GM12878 (cell line): Measurements from ENCODE around the gene DCAF5. TPM values are rescaled to one million over a fixed set of nuclear protein-coding genes. Genes with fewer than 3 reads are reported as not detected.

ENCODE experiments used
- ATAC-seq: fragments of 200-7000 bp; cut with Tn5 transposase; 3 replicates; pipeline ENCODE4 v1.9.1; 2020; ENCODE audit warnings: mild to moderate bottlenecking, moderate library complexity
- BruUV-seq: library from RNA; stranded (reverse); fragments of 400-500 nt; replicated peaks from 2 replicates; lab custom pipeline; 2021; lab: Mats Ljungman, UMichigan
- CTCF ChIA-PET: fragments of 300-600 bp; sonication (Branson Sonifier 250); formaldehyde crosslinking; extraction: SDS; loops from one replicate; lab custom pipeline; 2021; ENCODE audit warnings: inconsistent platforms; lab: Yijun Ruan, JAX
- POLR2A ChIA-PET: fragments of 350-600 bp; formaldehyde crosslinking; extraction: SDS; loops from one replicate; lab custom pipeline; 2021; ENCODE audit warnings: inconsistent platforms; lab: Charles Lee
- RAD21 ChIA-PET: fragments of 300-600 bp; sonication (Branson Sonifier 250); formaldehyde crosslinking; loops from one replicate; lab custom pipeline; 2023; ENCODE audit warnings: antibody characterized with exemption; ENCODE audit not compliant: unreplicated experiment; lab: Charles Lee
- SMC1A ChIA-PET: fragments of 300-600 bp; sonication (Branson Sonifier 250); formaldehyde crosslinking; loops from one replicate; lab custom pipeline; 2023; ENCODE audit not compliant: unreplicated experiment, uncharacterized antibody; lab: Charles Lee
- DNase-seq: peaks from one replicate; pipeline ENCODE4 v3.0.0-alpha.2; 2011; ENCODE audit warnings: low read depth, low spot score
- FAIRE-seq: peaks from 3 replicates; lab custom pipeline; 2011; peaks lifted over from hg19 to GRCh38; lab: Jason Lieb, UNC
- H2AFZ ChIP-seq: 2 replicates; pipeline ENCODE4 v1.6.0; 2011; ENCODE audit warnings: low read depth, low read length, control low read depth; ENCODE audit not compliant: control insufficient read depth
- H3K27ac ChIP-seq: 2 replicates; pipeline ENCODE4 v1.5.1; 2011; ENCODE audit warnings: control low read depth; ENCODE audit not compliant: control insufficient read depth, insufficient read depth
- H3K27me3 ChIP-seq, 2 experiments: replicated peaks in 1 of 2; 2 replicates each; pipeline versions ENCODE4 v1.6.0 to v1.6.1; 2011; ENCODE audit warnings: low read length in 1 of 2; ENCODE audit not compliant: control insufficient read depth in 2 of 2, insufficient read depth in 2 of 2
- H3K36me3 ChIP-seq, 2 experiments: 2 replicates each; pipeline ENCODE4 v1.5.1; 2011; ENCODE audit warnings: low read length in 1 of 2; ENCODE audit not compliant: control insufficient read depth in 2 of 2, insufficient read depth in 2 of 2
- H3K4me1 ChIP-seq: 2 replicates; pipeline ENCODE4 v1.6.1; 2011; ENCODE audit warnings: mild to moderate bottlenecking, low read length, moderate library complexity, mixed read lengths; ENCODE audit not compliant: control insufficient read depth, insufficient read depth
- H3K4me2 ChIP-seq: 2 replicates; pipeline ENCODE4 v1.6.0; 2011; ENCODE audit warnings: control low read depth; ENCODE audit not compliant: control insufficient read depth, insufficient read depth
- H3K4me3 ChIP-seq: fragments of 200-600 bp; sonication (generic); 2 replicates; pipeline ENCODE4 v1.5.1; 2016
- H3K79me2 ChIP-seq: 2 replicates; pipeline ENCODE4 v1.6.0; 2011; ENCODE audit warnings: low read length; ENCODE audit not compliant: control insufficient read depth, insufficient read depth
- H3K9ac ChIP-seq: 2 replicates; pipeline ENCODE4 v1.8.0; 2011; ENCODE audit warnings: low read length, control low read depth, mixed read lengths; ENCODE audit not compliant: control insufficient read depth, insufficient read depth
- H3K9me3 ChIP-seq: replicated peaks from 3 replicates; pipeline ENCODE4 v1.5.1; 2011; ENCODE audit warnings: mild to moderate bottlenecking, low read length; ENCODE audit not compliant: control insufficient read depth, insufficient read depth
- H4K20me1 ChIP-seq: 2 replicates; pipeline ENCODE4 v1.6.0; 2011; ENCODE audit not compliant: control insufficient read depth, insufficient read depth
- BHLHE40 ChIP-seq, 2 experiments: fragments of 450-650 bp in 1 of 2; IDR thresholded peaks; 2 replicates each; pipeline ENCODE4 v1.6.1; 2011 to 2017; ENCODE audit warnings: low read depth in 2 of 2, borderline replicate concordance in 1 of 2, improper control_type of control experiment in 1 of 2, low read length in 1 of 2, mild to moderate bottlenecking in 1 of 2
- EED ChIP-seq: sonication (generic); IDR thresholded peaks from 2 replicates; pipeline ENCODE4 v1.6.1; 2016; ENCODE audit warnings: antibody characterized with exemption, low read depth
- ESRRA ChIP-seq: IDR thresholded peaks from 2 replicates; pipeline ENCODE4 v1.6.1; 2012; ENCODE audit warnings: mild to moderate bottlenecking, low read length, improper control_type of control experiment
- IKZF2 ChIP-seq, 2 experiments: fragments of 450-650 bp; IDR thresholded peaks; 2 replicates each; pipeline ENCODE4 v1.6.1; 2017; ENCODE audit warnings: mild to moderate bottlenecking in 2 of 2, moderate library complexity in 2 of 2
- NR2C2 ChIP-seq: IDR thresholded peaks from 2 replicates; pipeline ENCODE4 v1.6.1; 2011; ENCODE audit warnings: borderline replicate concordance, low read depth; ENCODE audit not compliant: control insufficient read depth, insufficient read length
- WGBS: methylation state at CpG from one replicate; pipeline ENCODE4 v1.1.6; 2016; ENCODE audit warnings: low lambda C conversion rate; ENCODE audit not compliant: insufficient replicate concordance, insufficient coverage; ENCODE audit errors: missing lambda C conversion rate; 5-methylcytosine and 5-hydroxymethylcytosine counted together
- in situ Hi-C: fragments of 300-500 bp; cut with MboI; formaldehyde crosslinking; loops from 9 replicates; pipeline ENCODE4 v1.14.3; 2018; ENCODE audit warnings: mixed read lengths
- intact Hi-C: fragments of 100-400 bp; cut with micrococcal nuclease; formaldehyde crosslinking; loops from one replicate; pipeline ENCODE4 v1.14.2; 2022; ENCODE audit not compliant: unreplicated experiment
- polyA plus RNA-seq, 11 experiments: library from polyadenylated mRNA; depleted of rRNA in 4 of 11; unstranded in 6 of 11; stranded (reverse) in 5 of 11; fragments of >200 nt; fragmentation: Nextera tagmentation in 4 of 11; fragmentation: Illumina TruSeq in 1 of 11; extraction: Ambion mirVana in 4 of 11; extraction: Trizol in 1 of 11; gene quantifications; 1 replicate in 1 of 11; 2 replicates in 10 of 11; pipeline versions ENCODE4 v1.2.1 to v1.2.3, GENCODE V29; 2011 to 2016; ENCODE audit warnings: inconsistent platforms in 2 of 11, missing spikeins in 2 of 11, low read depth in 1 of 11
- total RNA-seq, 4 experiments: library from RNA; depleted of rRNA in 3 of 4; stranded (reverse); fragments of >200 nt in 3 of 4; fragmentation: Illumina TruSeq in 1 of 4; extraction: Trizol in 1 of 4; gene quantifications; 2 replicates each; pipeline versions ENCODE4 v1.2.1 to v1.2.3, GENCODE V29; 2013 to 2021
- TF ChIP-seq, protein P1 (sequence below): fragments of 450-650 bp; IDR thresholded peaks from 2 replicates; pipeline ENCODE4 v1.6.1; 2018; ENCODE audit warnings: borderline replicate concordance, mild to moderate bottlenecking; ENCODE audit not compliant: partially characterized antibody

Gene DCAF5
- total and polyA plus RNA-seq, 10 of the 15 experiments (the other 5 are each of a cell fraction or from before 2014, with no cell fraction given): 6.8 to 38.1 (median 19.1) TPM

DNA sequence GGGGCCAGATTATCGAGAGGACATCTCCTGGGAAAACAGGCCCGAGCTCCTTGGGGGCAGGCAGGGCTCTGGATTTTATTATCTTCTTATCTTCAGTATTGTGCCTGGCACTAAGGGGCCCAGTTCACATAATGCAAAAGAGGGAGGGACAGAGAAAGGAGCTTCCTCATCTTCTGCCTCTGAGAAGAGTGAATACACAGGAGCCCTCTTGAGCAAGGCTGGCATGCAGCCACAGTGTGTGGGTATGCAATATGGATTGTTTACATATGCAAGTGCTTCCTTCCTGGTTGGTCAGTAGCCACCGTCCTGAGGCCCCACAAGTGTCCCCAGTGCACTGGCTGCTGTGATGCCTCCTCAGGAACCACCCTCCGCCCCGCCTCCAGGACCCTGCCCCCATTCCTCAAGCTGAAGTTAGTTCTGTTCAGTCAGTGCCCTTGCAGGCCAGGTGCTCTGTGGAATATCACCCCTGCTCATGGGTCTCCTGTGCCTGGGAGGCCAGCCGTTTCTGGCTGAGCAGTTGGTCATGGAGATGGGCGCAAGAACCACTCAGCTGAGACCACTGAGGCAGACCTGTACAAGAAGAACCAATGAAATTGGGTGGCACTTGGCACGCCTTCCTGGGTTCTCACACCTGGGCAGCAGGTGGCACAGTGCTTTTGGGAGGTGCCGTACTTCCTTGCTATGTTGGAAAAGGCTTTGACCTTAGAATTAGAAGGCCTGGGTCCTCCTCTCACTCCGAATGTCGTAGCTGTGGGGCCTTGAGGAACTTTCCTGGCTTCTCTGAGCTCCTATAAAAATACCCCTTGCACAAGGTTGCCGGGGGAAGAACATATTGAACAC is 138.8 kb downstream of the DCAF5 start:
- SMC1A ChIA-PET: no interaction called here
- no peak overlapping the region for H3K4me3 ChIP-seq
- CTCF ChIA-PET: no interaction called here
- ATAC-seq (no peak), DNase-seq (no peak), FAIRE-seq (no peak)
- RAD21 ChIA-PET: no interaction called here
- in situ Hi-C loops: no loop called here
- no peaks in the 10 kb centered on the region; a peak in 1 of 4 replicates for H3K27me3 ChIP-seq
- intact Hi-C loops: no loop called here
- WGBS: 32% methylated on average over 12 of the region's 12 CpGs
- H4K20me1 ChIP-seq: no peaks in the 10 kb centered on the region
- no peaks in the 10 kb centered on the region for H3K36me3 ChIP-seq
- no peaks in the 10 kb centered on the region for H3K4me1 ChIP-seq
- H2AFZ ChIP-seq: no peak overlapping the region
- no peak overlapping the region for H3K9ac ChIP-seq
- POLR2A ChIA-PET: no interaction called here
- H3K79me2 ChIP-seq: no peaks in the 10 kb centered on the region
- H3K27ac ChIP-seq: no peak overlapping the region
- BruUV-seq: no TSS peak
- H3K4me2 ChIP-seq: no peak overlapping the region
- H3K9me3 ChIP-seq: no peaks in the 10 kb centered on the region
- TF ChIP-seq EED (no peak), BHLHE40 (IDR thresholded peaks at IDR 0.05; ENCODE audit: borderline replicate concordance in 1 of 2, low read depth in 2 of 2, low read length in 1 of 2) (no peak), IKZF2 (IDR thresholded peaks at IDR 0.05) (no peak), NR2C2 (no peak), ESRRA (no peak)
- TF ChIP-seq, protein P1, sequence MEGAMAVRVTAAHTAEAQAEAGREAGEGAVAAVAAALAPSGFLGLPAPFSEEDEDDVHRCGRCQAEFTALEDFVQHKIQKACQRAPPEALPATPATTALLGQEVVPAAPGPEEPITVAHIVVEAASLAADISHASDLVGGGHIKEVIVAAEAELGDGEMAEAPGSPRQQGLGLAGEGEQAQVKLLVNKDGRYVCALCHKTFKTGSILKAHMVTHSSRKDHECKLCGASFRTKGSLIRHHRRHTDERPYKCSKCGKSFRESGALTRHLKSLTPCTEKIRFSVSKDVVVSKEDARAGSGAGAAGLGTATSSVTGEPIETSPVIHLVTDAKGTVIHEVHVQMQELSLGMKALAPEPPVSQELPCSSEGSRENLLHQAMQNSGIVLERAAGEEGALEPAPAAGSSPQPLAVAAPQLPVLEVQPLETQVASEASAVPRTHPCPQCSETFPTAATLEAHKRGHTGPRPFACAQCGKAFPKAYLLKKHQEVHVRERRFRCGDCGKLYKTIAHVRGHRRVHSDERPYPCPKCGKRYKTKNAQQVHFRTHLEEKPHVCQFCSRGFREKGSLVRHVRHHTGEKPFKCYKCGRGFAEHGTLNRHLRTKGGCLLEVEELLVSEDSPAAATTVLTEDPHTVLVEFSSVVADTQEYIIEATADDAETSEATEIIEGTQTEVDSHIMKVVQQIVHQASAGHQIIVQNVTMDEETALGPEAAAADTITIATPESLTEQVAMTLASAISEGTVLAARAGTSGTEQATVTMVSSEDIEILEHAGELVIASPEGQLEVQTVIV: no peak
